ENCODE measurements around the gene SYNGR3. TPM values are rescaled to one million over a fixed set of nuclear protein-coding genes. Genes with fewer than 3 reads are reported as not detected.

Gene SYNGR3
- polyA plus RNA-seq, 3 donors: 0.24 to 0.43 TPM; not detected in 1

GRCh38 chr16:2032285-2033056, 42.7 kb downstream of the SYNGR3 start:
- 47 to 81% (median 57%) methylated on average over 15 of the region's 15 CpGs for WGBS, 3 donors
- peak overlapping the region; percentile 76 for H3K27ac ChIP-seq (ENCODE audit: low read depth, low read length)

- WGBS, 3 donors: 9 to 41% (median 16%) methylated on average over 33 to 37 of the region's 37 CpGs
Measured at GRCh38 chr16:2033057-2033908, 43.5 kb downstream of the SYNGR3 start.

GRCh38 chr16:2033909-2034695, 44.3 kb downstream of the SYNGR3 start:
- WGBS, 3 donors: 38 to 74% (median 40%) methylated on average over 13 to 16 of the region's 32 CpGs

More at GRCh38 chr16:2033057-2033908, 43.5 kb downstream of the SYNGR3 start:
- H3K27ac ChIP-seq (ENCODE audit: low read depth, low read length): peak overlapping the region; percentile 76

GRCh38 chr16:2034696-2035430, 45.1 kb downstream of the SYNGR3 start:
- WGBS, 3 donors: 58 to 78% (median 65%) methylated on average over 14 to 17 of the region's 17 CpGs
- peak overlapping the region; percentile 57 for H3K27ac ChIP-seq (ENCODE audit: low read depth, low read length)

More at GRCh38 chr16:2033909-2034695, 44.3 kb downstream of the SYNGR3 start:
- peak overlapping the region; percentile 75 for H3K27ac ChIP-seq (ENCODE audit: low read depth, low read length)

- H3K27ac ChIP-seq (ENCODE audit: low read depth, low read length): peak overlapping the region; percentile 57
- WGBS, 3 donors: 32 to 48% (median 42%) methylated on average over 29 to 34 of the region's 34 CpGs
Measured at GRCh38 chr16:2035431-2036199, 45.8 kb downstream of the SYNGR3 start.

DNA sequence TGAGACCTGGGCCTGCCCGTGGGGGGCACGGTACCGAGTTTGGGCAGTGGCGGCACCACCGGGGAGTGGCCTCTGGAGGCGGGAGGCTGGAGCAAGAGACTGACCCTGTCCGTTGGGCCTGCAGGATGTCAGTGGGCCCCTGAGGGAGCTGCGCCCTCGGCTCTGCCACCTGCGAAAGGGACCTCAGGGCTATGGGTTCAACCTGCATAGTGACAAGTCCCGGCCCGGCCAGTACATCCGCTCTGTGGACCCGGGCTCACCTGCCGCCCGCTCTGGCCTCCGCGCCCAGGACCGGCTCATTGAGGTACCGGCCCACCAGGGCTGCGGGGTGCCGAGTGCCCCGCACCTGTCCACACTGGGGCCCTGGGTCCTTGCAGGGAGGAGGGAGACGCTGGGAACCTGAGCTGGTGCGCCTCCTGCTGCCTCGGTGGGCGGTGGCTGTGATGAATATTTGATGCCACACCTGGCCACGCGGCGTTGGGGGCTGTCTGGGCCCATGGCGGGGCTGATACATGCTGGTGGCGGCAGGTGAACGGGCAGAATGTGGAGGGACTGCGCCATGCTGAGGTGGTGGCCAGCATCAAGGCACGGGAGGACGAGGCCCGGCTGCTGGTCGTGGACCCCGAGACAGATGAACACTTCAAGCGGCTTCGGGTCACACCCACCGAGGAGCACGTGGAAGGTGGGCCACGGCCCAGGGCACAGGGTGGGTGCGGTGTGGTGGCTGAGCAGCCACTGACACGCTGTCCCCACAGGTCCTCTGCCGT, 46.6 kb downstream of the SYNGR3 start:
- H3K27ac ChIP-seq (ENCODE audit: low read depth, low read length): no peak overlapping the region
- 83 to 88% (median 85%) methylated on average over 43 to 47 of the region's 47 CpGs for WGBS, 3 donors

- no peak overlapping the region for H3K27ac ChIP-seq (ENCODE audit: low read depth, low read length)
- WGBS, 3 donors: 90 to 91% (median 90%) methylated on average over 15 of the region's 15 CpGs
Measured at GRCh38 chr16:2037115-2037514, 47.3 kb downstream of the SYNGR3 start.

DNA sequence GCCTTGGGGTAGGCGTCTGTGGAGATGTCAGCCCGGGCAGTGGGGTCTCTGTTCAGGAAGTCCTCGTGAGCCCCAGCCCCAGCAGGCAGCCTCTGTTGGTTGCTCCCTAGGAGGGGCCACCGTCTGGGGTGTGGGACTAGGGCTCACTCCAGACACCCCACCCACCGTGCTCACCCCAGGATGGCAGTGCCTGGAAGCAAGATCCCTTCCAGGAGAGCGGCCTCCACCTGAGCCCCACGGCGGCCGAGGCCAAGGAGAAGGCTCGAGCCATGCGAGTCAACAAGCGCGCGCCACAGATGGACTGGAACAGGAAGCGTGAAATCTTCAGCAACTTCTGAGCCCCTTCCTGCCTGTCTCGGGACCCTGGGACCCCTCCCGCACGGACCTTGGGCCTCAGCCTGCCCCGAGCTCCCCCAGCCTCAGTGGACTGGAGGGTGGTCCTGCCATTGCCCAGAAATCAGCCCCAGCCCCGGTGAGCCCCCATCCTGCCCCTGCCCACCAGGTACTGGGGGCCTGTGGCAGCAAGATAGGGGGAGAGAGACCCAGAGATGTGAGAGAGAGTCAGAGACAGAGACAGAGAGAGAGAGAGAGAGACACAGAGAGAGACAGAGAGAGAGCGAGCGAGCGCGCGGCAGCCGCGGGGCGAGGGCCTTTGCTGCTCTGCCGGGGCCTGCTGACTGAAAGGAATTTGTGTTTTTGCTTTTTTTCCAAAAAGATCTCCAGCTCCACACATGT, 48.0 kb downstream of the SYNGR3 start:
- H3K27ac ChIP-seq (ENCODE audit: low read depth, low read length): no peak overlapping the region
- 69 to 84% (median 77%) methylated on average over 29 of the region's 29 CpGs for WGBS, 3 donors

- no peak overlapping the region for H3K27ac ChIP-seq (ENCODE audit: low read depth, low read length)
- 57 to 74% (median 65%) methylated on average over 29 to 41 of the region's 41 CpGs for whole genome bisulfite sequencing, 3 donors
Measured at GRCh38 chr16:2038382-2039231, 48.8 kb downstream of the SYNGR3 start.

DNA sequence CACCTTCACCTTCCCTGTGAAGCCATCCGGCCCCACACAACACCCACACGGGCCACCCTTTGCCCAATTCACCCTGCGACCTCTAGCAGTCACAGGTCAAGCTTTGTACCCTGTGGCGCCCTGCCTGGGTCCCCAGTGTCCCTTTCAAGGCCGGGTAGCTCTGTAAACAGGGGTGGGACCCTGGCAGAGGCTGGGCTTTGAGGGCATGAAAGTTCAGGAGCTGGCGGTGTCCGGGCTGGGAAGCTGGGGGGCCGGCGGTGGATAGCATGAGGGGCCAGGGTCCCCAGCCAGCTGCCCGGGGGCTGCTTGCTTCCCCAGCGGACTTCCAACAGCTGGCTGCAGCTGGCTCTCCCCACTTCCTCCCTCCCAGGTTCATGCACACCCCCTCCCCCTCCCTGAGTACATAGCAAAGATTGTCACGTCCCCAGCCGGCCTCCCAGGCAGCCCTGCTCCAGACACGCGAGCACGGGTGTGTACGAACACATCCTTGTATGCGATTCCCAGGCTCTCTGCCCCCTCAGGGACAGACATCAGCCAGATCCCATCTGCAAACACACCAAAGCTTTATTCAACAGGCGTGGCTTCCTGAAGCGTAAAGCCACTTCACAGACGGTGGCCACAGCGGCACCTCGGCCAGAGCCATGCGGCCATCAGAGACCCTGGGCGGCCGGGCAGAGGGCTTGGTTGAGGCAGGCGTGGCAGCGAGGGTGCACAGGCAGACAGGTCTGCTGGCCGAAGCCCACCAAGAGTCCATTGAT, 49.7 kb downstream of the SYNGR3 start:
- 32 to 66% (median 51%) methylated on average over 28 to 29 of the region's 29 CpGs for WGBS, 3 donors
- no peak overlapping the region for H3K27ac ChIP-seq (ENCODE audit: low read depth, low read length)

GRCh38 chr16:2040041-2040786, 50.4 kb downstream of the SYNGR3 start:
- WGBS, 3 donors: 80 to 92% (median 83%) methylated on average over 24 of the region's 24 CpGs
- H3K27ac ChIP-seq (ENCODE audit: low read depth, low read length): no peak overlapping the region

DNA sequence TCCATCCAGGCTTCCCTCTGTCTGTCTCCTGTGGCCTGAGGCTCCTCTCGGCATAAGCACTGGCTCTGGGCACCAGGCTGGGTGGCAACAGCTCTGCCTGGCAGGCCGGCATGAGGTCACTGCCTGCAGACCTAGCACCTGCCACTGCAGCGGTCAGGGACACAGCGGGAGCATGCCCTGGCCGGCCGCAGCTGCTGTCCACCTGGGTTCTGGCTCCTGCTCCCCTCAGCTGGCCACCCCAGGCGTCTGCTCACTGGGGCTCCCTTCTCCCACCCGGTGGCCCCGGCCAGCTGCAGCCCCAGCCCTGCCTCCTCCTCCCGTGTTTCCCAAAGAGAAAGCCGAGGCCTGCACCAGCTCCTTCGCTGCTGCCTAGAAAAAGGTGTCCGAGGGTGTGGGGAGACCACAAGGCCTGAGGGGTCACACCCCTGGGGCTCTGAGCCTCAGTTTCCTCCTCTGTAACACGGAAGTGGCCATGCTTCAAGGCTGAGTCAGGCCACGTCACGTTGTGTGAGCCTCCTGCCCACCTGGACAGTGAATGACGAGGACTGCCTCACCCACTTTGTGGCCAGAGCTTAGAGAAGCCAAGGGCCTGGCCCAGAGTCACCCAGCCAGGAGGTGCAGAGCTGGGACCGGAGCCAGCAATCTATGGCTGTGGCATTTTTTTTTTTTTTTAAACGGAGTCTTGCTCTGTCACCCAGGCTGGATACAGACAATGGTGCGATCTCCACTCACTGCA, 51.2 kb downstream of the SYNGR3 start:
- H3K27ac ChIP-seq (ENCODE audit: low read depth, low read length): no peak overlapping the region

More for the DNA sequence above, 51.2 kb downstream of the SYNGR3 start:
- whole genome bisulfite sequencing, 3 donors: 71 to 86% (median 75%) methylated on average over 17 to 20 of the region's 20 CpGs
